Activated T-helper 2 cell treated with anti-CD3 and anti-CD28 coated beads, Interferon-gamma antibody, Interleukin-2, Interleukin-4, amounts not matched to agents 10 μg/mL and 5 μg/mL and 100 μg/mL, durations not matched to agents 14 hours and 24 hours and 36 hours (primary cell): ENCODE results near the gene MARK1. TPM values are rescaled to one million over a fixed set of nuclear protein-coding genes. Genes with fewer than 3 reads are reported as not detected.
"Not testable (repeated sequence)": the region's sequence is repeated elsewhere in the genome, so short reads cannot be mapped to it uniquely, and the experiment has no call there.

ENCODE experiments used
- DNase-seq: peaks from one replicate; pipeline ENCODE4 v3.0.0; 2021; ENCODE audit warnings: low spot score
- H3K27ac Mint-ChIP-seq: one replicate; pipeline ENCODE4 v1.8.0; 2021; ENCODE audit warnings: mixed read lengths
- H3K27me3 Mint-ChIP-seq: one replicate; pipeline ENCODE4 v1.8.0; 2021; ENCODE audit warnings: low read depth, mixed read lengths
- H3K36me3 Mint-ChIP-seq: one replicate; pipeline ENCODE4 v1.8.0; 2021; ENCODE audit warnings: low read depth, mixed read lengths
- H3K4me1 Mint-ChIP-seq: one replicate; pipeline ENCODE4 v1.8.0; 2021; ENCODE audit warnings: low read depth, mixed read lengths
- H3K4me3 Mint-ChIP-seq: one replicate; pipeline ENCODE4 v1.8.0; 2021; ENCODE audit warnings: low read depth, mild to moderate bottlenecking, moderate library complexity, mixed read lengths
- H3K9me3 Mint-ChIP-seq: one replicate; pipeline ENCODE4 v1.8.0; 2021; ENCODE audit warnings: mixed read lengths
- intact Hi-C: fragments of 100-400 bp; cut with micrococcal nuclease; formaldehyde crosslinking; loops from one replicate; pipeline ENCODE4 v1.15.1; 2023
- total RNA-seq: library from RNA; stranded (reverse); gene quantifications from 2 replicates; pipeline ENCODE4 v1.2.3, GENCODE V29; 2022

MARK1 gene
- total RNA-seq, 1 donor from 2014 or later: not detected

GRCh38 chr1:220655961-220656740 is 128.2 kb downstream of the MARK1 start:
- DNase-seq: no peak
- intact Hi-C loops: no loop called here
- Mint-ChIP-seq H3K27me3 (no peaks in the 10 kb centered on the region), H3K4me1 (no peaks in the 10 kb centered on the region), H3K27ac (no peak overlapping the region), H3K4me3 (no peak overlapping the region), H3K9me3 (no peaks in the 10 kb centered on the region), H3K36me3 (no peaks in the 10 kb centered on the region)

- Mint-ChIP-seq H3K4me3 (no peak overlapping the region), H3K36me3 (no peaks in the 10 kb centered on the region), H3K27me3 (peaks cover 4% of the 10 kb centered on the region), H3K4me1 (no peaks in the 10 kb centered on the region), H3K27ac (no peak overlapping the region), H3K9me3 (no peaks in the 10 kb centered on the region)
- intact Hi-C loops: no loop called here
- DNase-seq: no peak
Measured at GRCh38 chr1:220666349-220666748, 138.4 kb downstream of the MARK1 start.

DNA sequence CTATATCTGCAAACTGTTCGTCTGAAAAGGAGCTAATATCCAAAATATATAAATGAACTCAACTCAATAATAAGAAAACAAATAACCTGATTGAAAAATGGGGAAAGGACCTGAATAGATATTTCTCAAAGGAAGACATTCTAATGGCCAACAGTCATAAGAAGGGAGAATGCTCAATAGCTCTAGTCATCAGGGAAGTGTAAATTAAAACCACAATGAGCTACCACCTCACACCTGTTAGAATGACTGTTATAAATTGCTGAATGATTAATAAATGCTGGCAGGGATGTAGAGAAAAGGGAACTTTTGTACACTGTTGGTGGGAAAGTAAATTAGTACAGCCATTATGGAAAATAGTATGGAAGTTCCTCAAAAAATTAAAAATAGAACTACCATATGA is 141.1 kb downstream of the MARK1 start:
- H3K27me3 Mint-ChIP-seq: peaks cover 6% of the 10 kb centered on the region
- no peak overlapping the region for H3K27ac Mint-ChIP-seq
- no peaks in the 10 kb centered on the region for H3K9me3 Mint-ChIP-seq
- intact Hi-C loops: no loop called here
- DNase-seq: no peak
- H3K4me3 Mint-ChIP-seq: no peak overlapping the region
- no peaks in the 10 kb centered on the region for H3K4me1 Mint-ChIP-seq
- H3K36me3 Mint-ChIP-seq: no peaks in the 10 kb centered on the region

- Mint-ChIP-seq H3K9me3 (no peaks in the 10 kb centered on the region), H3K27me3 (peaks cover 6% of the 10 kb centered on the region), H3K4me1 (no peaks in the 10 kb centered on the region), H3K4me3 (no peak overlapping the region), H3K27ac (no peak overlapping the region), H3K36me3 (no peaks in the 10 kb centered on the region)
- intact Hi-C loops: no loop called here
- no peak for DNase-seq
Measured at GRCh38 chr1:220670365-220670764, 142.4 kb downstream of the MARK1 start.

- Mint-ChIP-seq H3K27me3 (peaks cover 6% of the 10 kb centered on the region), H3K4me3 (no peak overlapping the region), H3K4me1 (no peaks in the 10 kb centered on the region), H3K36me3 (no peaks in the 10 kb centered on the region), H3K9me3 (no peaks in the 10 kb centered on the region), H3K27ac (no peak overlapping the region)
- intact Hi-C loops: no loop called here
- DNase-seq: no peak
Measured at GRCh38 chr1:220673921-220674320, 146.0 kb downstream of the MARK1 start.

GRCh38 chr1:220677251-220677650 is 149.3 kb downstream of the MARK1 start:
- intact Hi-C loops: no loop called here
- H3K4me1 Mint-ChIP-seq: no peaks in the 10 kb centered on the region
- no peaks in the 10 kb centered on the region for H3K36me3 Mint-ChIP-seq
- no peak overlapping the region for H3K27ac Mint-ChIP-seq
- no peak overlapping the region for H3K4me3 Mint-ChIP-seq
- DNase-seq: no peak
- H3K9me3 Mint-ChIP-seq: no peaks in the 10 kb centered on the region
- H3K27me3 Mint-ChIP-seq: peaks cover 2% of the 10 kb centered on the region

- Mint-ChIP-seq H3K4me1 (no peaks in the 10 kb centered on the region), H3K27me3 (no peaks in the 10 kb centered on the region), H3K36me3 (no peaks in the 10 kb centered on the region), H3K4me3 (no peak overlapping the region), H3K9me3 (no peaks in the 10 kb centered on the region), H3K27ac (no peak overlapping the region)
- DNase-seq: no peak
- intact Hi-C loops: loop anchor here (2.0 kb wide), 1 partner anchor 53 kb away; no protein-coding TSS in a partner anchor
Measured at GRCh38 chr1:220680085-220680687, 152.2 kb downstream of the MARK1 start.

DNA sequence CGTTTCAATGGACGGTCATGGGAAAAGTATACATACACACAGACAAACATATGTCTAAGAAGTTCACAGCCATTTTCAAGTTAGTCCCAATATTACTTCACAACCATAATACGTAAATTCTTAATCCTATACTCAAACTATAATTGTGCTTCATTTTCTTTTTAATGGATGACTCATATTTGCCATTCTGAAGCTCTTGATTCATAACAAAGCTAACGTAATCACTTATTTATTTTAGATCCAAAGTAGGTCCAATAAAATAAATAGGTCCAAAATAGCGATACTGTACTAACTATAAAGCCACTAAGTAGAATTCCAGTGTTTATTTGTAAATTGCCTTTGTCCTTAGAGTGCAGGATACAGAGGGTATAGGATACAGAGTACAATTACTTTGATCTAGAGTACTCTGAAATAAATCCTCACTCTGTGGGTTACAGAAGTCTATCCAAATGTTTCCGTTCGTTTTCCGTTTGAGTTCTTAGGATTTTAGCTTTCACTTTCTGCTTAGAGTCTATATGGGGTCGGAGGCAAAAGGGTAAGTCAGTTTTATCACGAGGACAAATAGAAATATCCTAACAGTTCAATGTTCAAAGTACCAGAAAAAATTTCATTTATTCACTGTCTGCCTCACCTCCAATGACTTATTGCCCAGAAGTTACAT is 153.4 kb downstream of the MARK1 start:
- intact Hi-C loops: loop anchor here (2.0 kb wide), 1 partner anchor 51 kb away; no protein-coding TSS in a partner anchor
- no peaks in the 10 kb centered on the region for H3K27me3 Mint-ChIP-seq
- H3K9me3 Mint-ChIP-seq: no peaks in the 10 kb centered on the region
- H3K36me3 Mint-ChIP-seq: no peaks in the 10 kb centered on the region
- DNase-seq: no peak
- H3K4me1 Mint-ChIP-seq: no peaks in the 10 kb centered on the region
- no peak overlapping the region for H3K4me3 Mint-ChIP-seq
- H3K27ac Mint-ChIP-seq: no peak overlapping the region

GRCh38 chr1:220682901-220683576 is 155.1 kb downstream of the MARK1 start:
- no peak overlapping the region for H3K4me3 Mint-ChIP-seq
- no peaks in the 10 kb centered on the region for H3K4me1 Mint-ChIP-seq
- H3K27me3 Mint-ChIP-seq: no peaks in the 10 kb centered on the region
- DNase-seq: no peak
- no peak overlapping the region for H3K27ac Mint-ChIP-seq
- intact Hi-C loops: no loop called here
- H3K9me3 Mint-ChIP-seq: no peaks in the 10 kb centered on the region
- no peaks in the 10 kb centered on the region for H3K36me3 Mint-ChIP-seq

DNA sequence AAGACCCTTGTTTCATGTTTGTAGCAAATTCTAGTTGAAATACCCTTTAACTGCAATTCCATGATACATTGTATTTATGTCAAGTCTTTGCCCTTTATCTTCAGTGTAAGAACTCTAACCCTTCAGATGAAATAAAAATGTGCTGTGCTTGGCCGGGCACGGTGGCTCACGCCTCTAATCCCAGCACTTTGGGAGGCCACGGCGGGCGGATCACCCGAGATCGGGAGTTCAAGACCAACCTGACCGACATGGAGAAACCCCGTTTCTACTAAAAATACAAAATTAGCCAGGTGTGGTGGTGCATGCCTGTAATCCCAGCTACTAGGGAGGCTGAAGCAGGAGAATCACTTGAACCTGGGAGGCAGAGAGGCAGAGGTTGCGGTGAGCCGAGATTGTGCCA is 155.8 kb downstream of the MARK1 start:
- DNase-seq, H3K9me3 Mint-ChIP-seq, intact Hi-C loops, H3K36me3 Mint-ChIP-seq, H3K4me3 Mint-ChIP-seq, H3K4me1 Mint-ChIP-seq, H3K27ac Mint-ChIP-seq, H3K27me3 Mint-ChIP-seq: not testable (repeated sequence)

- intact Hi-C loops: no loop called here
- Mint-ChIP-seq H3K4me1 (peaks cover 3% of the 10 kb centered on the region), H3K27ac (no peak overlapping the region), H3K36me3 (no peaks in the 10 kb centered on the region), H3K27me3 (peaks cover 3% of the 10 kb centered on the region), H3K9me3 (no peaks in the 10 kb centered on the region), H3K4me3 (no peak overlapping the region)
- no peak for DNase-seq
Measured at GRCh38 chr1:220684890-220685289, 157.0 kb downstream of the MARK1 start.

DNA sequence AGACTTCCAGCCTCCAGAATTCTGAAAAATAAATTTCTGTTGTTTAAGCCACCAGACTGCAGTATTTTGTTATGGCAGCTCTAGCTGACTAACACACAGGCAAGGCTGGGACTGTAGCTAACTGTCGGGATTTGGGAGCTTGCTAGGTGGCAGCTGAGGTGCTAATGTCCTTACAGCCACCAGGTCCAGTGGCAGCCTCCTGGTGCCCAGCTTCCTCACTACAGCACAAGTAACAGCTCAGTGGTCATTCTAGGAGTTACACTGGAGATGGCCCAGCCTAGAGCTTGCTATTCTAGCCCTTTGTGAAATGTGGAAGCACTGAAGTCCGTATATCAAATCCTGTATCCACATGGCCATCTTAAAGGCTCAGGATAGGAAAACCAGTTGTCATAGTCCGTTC is 157.9 kb downstream of the MARK1 start:
- no peak overlapping the region for H3K4me3 Mint-ChIP-seq

GRCh38 chr1:220687809-220688208 is 159.9 kb downstream of the MARK1 start:
- no peaks in the 10 kb centered on the region for H3K36me3 Mint-ChIP-seq
- no peak overlapping the region for H3K4me3 Mint-ChIP-seq
- intact Hi-C loops: no loop called here
- H3K9me3 Mint-ChIP-seq: no peaks in the 10 kb centered on the region
- peaks cover 4% of the 10 kb centered on the region for H3K4me1 Mint-ChIP-seq
- DNase-seq: no peak
- H3K27me3 Mint-ChIP-seq: peaks cover 22% of the 10 kb centered on the region
- no peak overlapping the region for H3K27ac Mint-ChIP-seq

More for the DNA sequence above, 157.9 kb downstream of the MARK1 start:
- Mint-ChIP-seq H3K36me3 (no peaks in the 10 kb centered on the region), H3K27me3 (peaks cover 5% of the 10 kb centered on the region), H3K4me1 (peaks cover 4% of the 10 kb centered on the region), H3K9me3 (no peaks in the 10 kb centered on the region), H3K27ac (no peak overlapping the region)
- intact Hi-C loops: no loop called here
- DNase-seq: no peak
